NB4 (cell line): Measurements from ENCODE around the gene FIBCD1.

ENCODE experiments used
- DNase-seq: peaks from one replicate; pipeline ENCODE4 v3.0.0; 2010; ENCODE audit warnings: low read depth
- H3K4me3 ChIP-seq: one replicate; pipeline ENCODE4 v1.5.1; 2011; ENCODE audit warnings: mild to moderate bottlenecking, low read depth, low read length, moderate library complexity
- MYC ChIP-seq: IDR thresholded peaks from 2 replicates; pipeline ENCODE4 v1.6.1; 2011; ENCODE audit warnings: low read depth, low read length
- POLR2A ChIP-seq: IDR thresholded peaks from 2 replicates; pipeline ENCODE4 v1.6.1; 2011; ENCODE audit warnings: mild to moderate bottlenecking; ENCODE audit not compliant: insufficient read length; ENCODE audit errors: extremely low read depth
- TF ChIP-seq, protein P1 (sequence below): IDR thresholded peaks from 2 replicates; pipeline ENCODE4 v1.6.1; 2011; ENCODE audit warnings: low read depth, low read length
- TF ChIP-seq, protein P2 (sequence below): IDR thresholded peaks from one replicate; pipeline ENCODE4 v1.5.1; 2012; ENCODE audit warnings: low read depth, low read length

The FIBCD1 gene

DNA sequence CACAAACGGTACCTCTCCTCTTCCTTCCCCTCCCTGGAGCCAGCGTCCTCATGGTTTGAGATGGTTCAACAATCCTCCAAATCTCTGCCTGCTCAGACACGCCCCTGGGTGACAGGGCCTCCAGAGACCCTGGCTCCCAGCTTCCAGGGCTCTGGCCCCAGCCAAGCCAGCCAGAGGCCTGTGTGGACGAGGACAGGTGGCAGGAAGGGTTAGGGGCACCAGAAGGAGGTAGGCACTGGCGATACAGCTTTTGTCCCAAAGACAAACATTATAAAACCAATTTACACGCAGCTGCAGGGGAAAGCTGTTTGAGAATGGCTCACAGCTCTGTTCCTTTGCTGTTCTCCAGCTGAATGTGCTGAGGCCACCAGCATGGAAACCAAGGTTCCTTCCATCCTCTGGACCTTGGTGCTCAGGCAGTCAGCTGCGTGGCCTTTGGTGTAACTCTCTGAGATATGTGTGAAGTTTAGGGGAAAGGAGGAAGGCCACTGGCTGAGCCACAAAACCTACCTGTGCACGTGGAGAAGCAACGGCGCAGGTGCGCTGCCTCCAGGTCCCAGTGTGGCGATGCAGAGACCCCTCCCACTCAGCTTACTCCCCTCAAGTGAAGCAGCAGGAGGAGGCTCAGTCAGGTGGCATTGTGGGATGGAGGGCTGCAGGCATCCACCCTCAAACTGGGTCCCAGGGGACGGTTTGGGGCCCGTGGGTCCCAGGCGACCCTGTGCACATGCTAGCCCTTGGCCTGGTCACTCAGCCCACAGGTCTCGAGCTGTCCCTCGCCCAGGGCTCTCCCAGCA, 38.1 kb downstream of the FIBCD1 start:
- no peak for DNase-seq
- TF ChIP-seq MYC (no peak), POLR2A (no peak)
- TF ChIP-seq, protein P1, sequence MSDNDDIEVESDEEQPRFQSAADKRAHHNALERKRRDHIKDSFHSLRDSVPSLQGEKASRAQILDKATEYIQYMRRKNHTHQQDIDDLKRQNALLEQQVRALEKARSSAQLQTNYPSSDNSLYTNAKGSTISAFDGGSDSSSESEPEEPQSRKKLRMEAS = no peak
- TF ChIP-seq, protein P2, sequence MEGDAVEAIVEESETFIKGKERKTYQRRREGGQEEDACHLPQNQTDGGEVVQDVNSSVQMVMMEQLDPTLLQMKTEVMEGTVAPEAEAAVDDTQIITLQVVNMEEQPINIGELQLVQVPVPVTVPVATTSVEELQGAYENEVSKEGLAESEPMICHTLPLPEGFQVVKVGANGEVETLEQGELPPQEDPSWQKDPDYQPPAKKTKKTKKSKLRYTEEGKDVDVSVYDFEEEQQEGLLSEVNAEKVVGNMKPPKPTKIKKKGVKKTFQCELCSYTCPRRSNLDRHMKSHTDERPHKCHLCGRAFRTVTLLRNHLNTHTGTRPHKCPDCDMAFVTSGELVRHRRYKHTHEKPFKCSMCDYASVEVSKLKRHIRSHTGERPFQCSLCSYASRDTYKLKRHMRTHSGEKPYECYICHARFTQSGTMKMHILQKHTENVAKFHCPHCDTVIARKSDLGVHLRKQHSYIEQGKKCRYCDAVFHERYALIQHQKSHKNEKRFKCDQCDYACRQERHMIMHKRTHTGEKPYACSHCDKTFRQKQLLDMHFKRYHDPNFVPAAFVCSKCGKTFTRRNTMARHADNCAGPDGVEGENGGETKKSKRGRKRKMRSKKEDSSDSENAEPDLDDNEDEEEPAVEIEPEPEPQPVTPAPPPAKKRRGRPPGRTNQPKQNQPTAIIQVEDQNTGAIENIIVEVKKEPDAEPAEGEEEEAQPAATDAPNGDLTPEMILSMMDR = no peak
- H3K4me3 ChIP-seq = no peak overlapping the region

DNA sequence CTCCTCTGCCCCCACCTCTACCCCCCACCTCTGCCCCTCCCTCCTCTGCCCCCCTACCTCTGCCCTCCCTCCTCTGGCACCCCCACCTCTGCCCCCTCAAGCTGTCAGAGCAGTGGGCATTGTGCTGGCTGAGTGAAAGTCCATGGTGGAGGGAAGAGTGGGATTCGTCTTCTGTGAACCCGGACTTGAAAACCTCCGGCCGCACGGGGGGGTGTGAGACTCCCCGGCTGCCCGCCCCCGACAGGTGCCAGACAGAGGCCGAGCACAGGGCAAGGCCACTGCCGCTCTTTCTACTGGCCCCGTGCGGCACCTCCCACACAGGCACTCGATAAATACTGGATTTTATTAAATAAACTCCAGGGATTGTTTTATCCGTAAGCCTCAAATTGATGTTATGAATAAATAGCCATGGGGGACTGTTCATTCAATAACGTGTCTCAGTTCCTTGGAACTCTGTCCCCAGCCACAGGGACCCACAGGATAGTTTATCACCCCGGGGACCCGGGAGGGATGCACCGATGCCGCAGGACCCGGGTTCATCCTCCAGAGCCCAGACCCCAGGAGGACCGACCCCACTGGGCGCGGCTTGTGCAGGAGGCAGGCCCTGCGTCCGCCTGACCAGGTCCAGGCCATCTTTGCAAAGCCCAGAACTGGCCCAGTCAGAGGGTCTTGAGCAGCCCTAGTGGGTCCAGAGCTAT, 39.8 kb downstream of the FIBCD1 start:
- no peak overlapping the region for H3K4me3 ChIP-seq
- TF ChIP-seq MYC (no peak), POLR2A (no peak)
- TF ChIP-seq, protein P1 = no peak
- TF ChIP-seq, protein P2 = no peak
- no peak for DNase-seq

DNA sequence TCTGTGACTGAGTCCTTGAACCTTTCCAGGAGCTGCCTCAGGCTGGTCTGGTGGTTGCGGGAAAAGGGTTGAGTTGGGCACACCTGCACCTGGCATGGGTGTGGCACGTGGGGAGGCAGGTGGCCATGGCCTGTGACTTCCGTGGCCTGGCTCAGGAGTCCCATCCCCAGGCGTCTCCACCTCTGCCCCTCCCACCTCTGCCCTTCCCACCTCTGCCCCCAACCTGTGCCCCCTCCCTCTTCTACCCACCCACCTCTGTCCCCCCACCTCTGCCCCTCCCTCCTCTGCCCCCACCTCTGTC, 40.5 kb downstream of the FIBCD1 start:
- H3K4me3 ChIP-seq = no peak overlapping the region
- DNase-seq = no peak
- TF ChIP-seq, protein P2 = no peak
- no peak for TF ChIP-seq POLR2A

DNA sequence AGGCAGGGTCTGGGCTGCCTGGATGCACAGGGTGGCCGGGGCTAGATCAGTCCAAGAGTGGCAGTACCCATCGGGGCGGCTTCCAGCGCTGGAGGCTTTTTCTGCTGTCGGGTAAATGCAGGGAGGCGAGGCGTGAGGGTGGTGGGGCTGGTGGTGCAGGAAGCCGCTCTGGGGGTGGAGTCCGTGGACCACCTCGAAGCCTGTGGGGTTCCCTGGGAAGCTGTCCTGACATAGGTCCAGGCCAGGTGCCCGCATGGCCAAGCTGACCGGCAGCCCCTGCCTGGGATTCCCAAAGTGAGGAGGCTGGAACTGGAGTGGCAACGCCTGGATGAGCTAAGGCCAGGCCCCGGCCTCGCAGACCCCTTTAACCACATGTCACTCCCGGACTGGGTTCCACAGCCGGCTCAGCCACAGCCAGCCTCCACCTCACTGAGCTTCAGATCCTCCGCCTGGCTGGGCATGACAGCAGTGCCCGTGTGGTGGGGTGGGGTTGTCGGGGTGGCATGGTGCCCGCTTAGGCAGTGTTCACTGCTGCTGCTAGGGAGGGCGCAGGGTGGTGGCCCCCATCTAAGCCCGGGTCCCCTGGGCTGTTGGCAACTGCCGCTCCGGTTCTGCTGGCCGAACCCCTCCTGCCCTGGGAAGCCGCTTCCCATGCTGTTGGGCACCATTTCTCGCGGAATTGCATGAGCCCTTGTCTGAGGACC, 41.0 kb downstream of the FIBCD1 start:
- TF ChIP-seq, protein P2 = no peak
- TF ChIP-seq MYC = no peak
- TF ChIP-seq, protein P1 = no peak
- TF ChIP-seq POLR2A = no peak
- H3K4me3 ChIP-seq = no peak overlapping the region
- no peak for DNase-seq

DNA sequence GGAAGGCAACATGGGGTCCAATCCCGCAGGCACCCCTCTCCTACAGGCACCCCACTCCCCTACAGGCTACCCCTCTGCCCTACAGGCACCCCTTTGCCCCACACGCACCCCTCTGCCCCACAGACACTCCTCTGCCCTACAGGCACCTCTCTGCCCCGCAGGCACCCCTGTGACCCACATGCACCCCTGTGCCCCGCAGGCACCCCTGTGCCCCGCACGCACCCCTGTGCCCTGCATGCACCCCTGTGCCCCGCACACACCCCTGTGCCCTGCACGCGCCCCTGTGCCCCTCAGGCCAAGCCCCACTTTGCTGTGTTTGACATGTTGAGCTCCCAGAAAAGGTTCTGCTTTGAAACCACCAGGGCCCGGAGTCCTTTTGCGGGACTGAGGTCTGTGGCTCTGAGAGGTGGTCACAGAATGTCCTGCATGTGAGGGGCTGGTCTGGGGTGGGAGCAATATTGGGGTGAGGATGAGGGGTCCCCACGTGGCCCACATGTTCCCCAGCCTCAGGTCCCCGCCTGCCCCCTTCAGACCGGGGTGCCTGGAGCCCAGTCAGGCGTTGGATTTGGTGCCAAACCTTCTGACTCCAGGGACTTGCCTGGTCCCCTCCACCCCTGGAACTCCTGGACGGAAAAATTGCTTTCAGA, 41.8 kb downstream of the FIBCD1 start:
- TF ChIP-seq POLR2A = no peak
- TF ChIP-seq, protein P1 = no peak
- no peak overlapping the region for H3K4me3 ChIP-seq
- DNase-seq = no peak
